Measurements from ENCODE around the gene ABCC9. TPM values are rescaled to one million over a fixed set of nuclear protein-coding genes. Genes with fewer than 3 reads are reported as not detected.
"Not testable (repeated sequence)": the region's sequence is repeated elsewhere in the genome, so short reads cannot be mapped to it uniquely, and the experiment has no call there.

The ABCC9 gene
- total and polyA plus RNA-seq, 12 donors = 8.7 to 128 (median 90.0) TPM

- H3K9me3 ChIP-seq = peaks cover 0 to 15% (median 0%) of the 10 kb centered on the region in 11 donors
- no peaks in the 10 kb centered on the region for H3K27me3 ChIP-seq
- H3K27ac ChIP-seq = peak overlapping the region in 2 of 10 donors; percentile 4 to 36
- DNase-seq (no peak), ATAC-seq (peak in 5 of 8 donors; percentile 56 to 76 (median 72))
- 36 to 37% methylated on average over 1 of the region's 1 CpG for WGBS, 2 donors
- TF ChIP-seq CTCF (IDR thresholded peaks at IDR 0.05) = no peak
- peaks cover 0 to 29% (median 0%) of the 10 kb centered on the region in 9 donors for H3K36me3 ChIP-seq
- intact Hi-C loops (cut with DNase I) = no loop called here
- peaks cover 0 to 7% (median 0%) of the 10 kb centered on the region in 9 donors for H3K4me1 ChIP-seq
- H3K4me3 ChIP-seq = no peak overlapping the region
These were observed 143.7 kb downstream of the ABCC9 start for GRCh38 chr12:21797539-21797938.

- Histone ChIP-seq H3K36me3 (peaks cover 0 to 12% (median 0%) of the 10 kb centered on the region in 9 donors), H3K4me3 (no peak overlapping the region), H3K9me3 (peaks cover 0 to 18% (median 0%) of the 10 kb centered on the region in 11 donors), H3K27me3 (no peaks in the 10 kb centered on the region), H3K27ac (no peak overlapping the region), H3K4me1 (peaks cover 0 to 7% (median 0%) of the 10 kb centered on the region in 9 donors)
- WGBS, 2 donors = 90 to 96% methylated on average over 10 of the region's 10 CpGs
- DNase-seq (no peak), ATAC-seq (peak in 2 of 8 donors; percentile 23 to 68)
- intact Hi-C loops (cut with DNase I) = no loop called here
- no peak for TF ChIP-seq CTCF (IDR thresholded peaks at IDR 0.05)
These were observed 145.4 kb downstream of the ABCC9 start for GRCh38 chr12:21795648-21796328.

GRCh38 chr12:21794807-21795595, 146.2 kb downstream of the ABCC9 start:
- H3K27ac ChIP-seq; ATAC-seq; H3K36me3 ChIP-seq; H3K4me3 ChIP-seq; H3K27me3 ChIP-seq; DNase-seq; H3K4me1 ChIP-seq; intact Hi-C loops (cut with DNase I): not testable (repeated sequence)
- peaks cover 0 to 26% (median 0%) of the 10 kb centered on the region in 11 donors for H3K9me3 ChIP-seq
- 82% methylated on average over 8 of the region's 8 CpGs for WGBS, 2 donors

- ATAC-seq; DNase-seq; intact Hi-C loops (cut with DNase I); H3K27me3 ChIP-seq; H3K36me3 ChIP-seq; H3K4me3 ChIP-seq; H3K27ac ChIP-seq: not testable (repeated sequence)
- peaks cover 0 to 28% (median 0%) of the 10 kb centered on the region in 11 donors for H3K9me3 ChIP-seq
- H3K4me1 ChIP-seq = peaks cover 0 to 25% (median 10%) of the 10 kb centered on the region in 9 donors
- WGBS, 2 donors = 85 to 86% methylated on average over 4 of the region's 4 CpGs
These were observed 151.5 kb downstream of the ABCC9 start for GRCh38 chr12:21789687-21790086.

GRCh38 chr12:21788089-21788983, 152.9 kb downstream of the ABCC9 start:
- intact Hi-C loops (cut with DNase I) = no loop called here
- no peak overlapping the region for H3K4me3 ChIP-seq
- ATAC-seq (peak in 3 of 8 donors; percentile 51 to 67 (median 61)), DNase-seq (no peak)
- peaks cover 0 to 25% (median 10%) of the 10 kb centered on the region in 9 donors for H3K4me1 ChIP-seq
- H3K36me3 ChIP-seq = no peaks in the 10 kb centered on the region
- 61 to 70% methylated on average over 7 of the region's 7 CpGs for WGBS, 2 donors
- TF ChIP-seq CTCF (IDR thresholded peaks at IDR 0.05) = no peak
- H3K27me3 ChIP-seq = no peaks in the 10 kb centered on the region
- peaks cover 0 to 25% (median 0%) of the 10 kb centered on the region in 11 donors for H3K9me3 ChIP-seq
- peak overlapping the region in 2 of 10 donors; percentile 1 to 7 for H3K27ac ChIP-seq
